Stimulated activated CD8-positive, alpha-beta memory T cell treated with anti-CD3 and anti-CD28 coated beads, Interleukin-15, amount 100 ng/mL, for 1 hour (primary cell): ENCODE measurements around the gene EFHC1.
"Not testable (repeated sequence)": the region's sequence is repeated elsewhere in the genome, so short reads cannot be mapped to it uniquely, and the experiment has no call there.

Experiments used
- DNase-seq: peaks from one replicate; pipeline ENCODE4 v3.0.0-alpha.2; 2020; ENCODE audit warnings: low read depth

EFHC1 gene

DNA sequence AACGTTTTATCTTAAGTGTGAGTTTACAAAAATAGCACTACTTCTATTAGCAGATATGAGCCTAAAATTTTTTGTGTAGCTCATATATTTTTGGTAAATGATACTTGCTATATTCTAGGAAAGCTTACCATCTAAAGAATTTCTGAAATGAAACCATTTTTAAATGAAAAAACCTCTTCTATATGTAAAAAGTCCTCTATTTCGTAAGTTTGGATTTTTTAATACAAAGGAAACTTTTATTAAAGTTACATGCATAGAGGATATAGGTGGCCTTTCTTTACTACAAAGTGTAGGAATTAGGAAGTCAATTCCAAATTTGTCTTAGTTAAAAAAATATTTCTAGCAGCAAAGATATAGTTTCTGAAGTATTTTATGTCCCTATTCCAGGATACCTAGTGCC, 18.8 kb downstream of the EFHC1 start:
- DNase-seq = no peak

DNA sequence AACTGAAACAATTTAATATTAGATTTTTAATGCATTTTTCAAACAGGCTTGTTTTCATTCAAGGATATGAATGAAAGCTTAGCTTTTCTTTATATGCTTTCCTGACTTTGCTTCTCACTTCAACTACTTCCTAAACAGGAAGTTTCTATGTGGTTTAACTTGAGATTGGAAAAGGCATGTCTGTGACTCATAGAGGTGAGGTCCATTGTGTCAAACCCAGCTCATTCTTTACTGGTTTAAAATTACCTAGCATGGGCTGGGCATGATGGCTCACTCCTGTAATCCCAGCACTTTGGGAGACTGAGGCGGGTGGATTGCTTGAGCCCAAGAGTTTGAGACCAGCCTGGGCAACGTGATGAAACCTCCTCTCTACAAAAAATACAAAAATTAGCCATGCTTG, 34.4 kb downstream of the EFHC1 start:
- DNase-seq = no peak

DNA sequence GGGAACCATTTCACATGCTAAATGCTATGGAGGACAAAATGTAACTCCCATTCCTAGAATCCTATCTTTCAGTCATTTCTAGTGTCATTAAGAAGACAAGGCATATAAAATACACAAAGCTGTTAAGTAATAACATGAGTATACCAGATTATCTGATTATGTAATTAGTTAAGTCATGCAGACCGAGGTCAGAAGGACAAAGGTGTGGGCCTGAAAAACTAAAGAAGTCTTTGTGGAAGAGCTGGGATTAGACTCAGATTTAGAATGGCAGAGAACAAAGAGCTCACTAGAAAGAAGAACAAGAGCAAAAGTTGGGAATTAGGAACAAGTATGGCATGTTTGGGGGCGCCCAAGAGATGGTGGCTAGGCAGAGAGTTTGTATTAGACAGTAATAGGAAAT, 37.0 kb downstream of the EFHC1 start:
- DNase-seq = no peak

DNA sequence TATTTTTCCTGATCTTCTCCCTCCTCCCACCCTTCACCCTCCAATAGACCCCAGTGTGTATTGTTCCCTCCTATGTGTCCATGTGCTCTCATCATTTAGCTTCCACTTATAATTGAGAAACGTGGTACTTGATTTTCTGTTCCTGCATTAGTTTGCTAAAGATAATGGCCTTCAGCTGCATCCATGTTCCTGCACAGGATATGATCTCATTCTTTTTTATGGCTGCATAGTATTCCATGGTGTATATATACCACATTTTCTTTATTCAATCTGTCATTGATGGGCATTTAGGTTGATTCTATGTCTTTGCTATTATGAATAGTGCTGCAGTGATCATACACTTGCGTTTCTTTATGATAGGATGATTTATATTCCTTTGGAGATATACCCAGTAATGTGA, 41.1 kb downstream of the EFHC1 start:
- not testable (repeated sequence) for DNase-seq

DNA sequence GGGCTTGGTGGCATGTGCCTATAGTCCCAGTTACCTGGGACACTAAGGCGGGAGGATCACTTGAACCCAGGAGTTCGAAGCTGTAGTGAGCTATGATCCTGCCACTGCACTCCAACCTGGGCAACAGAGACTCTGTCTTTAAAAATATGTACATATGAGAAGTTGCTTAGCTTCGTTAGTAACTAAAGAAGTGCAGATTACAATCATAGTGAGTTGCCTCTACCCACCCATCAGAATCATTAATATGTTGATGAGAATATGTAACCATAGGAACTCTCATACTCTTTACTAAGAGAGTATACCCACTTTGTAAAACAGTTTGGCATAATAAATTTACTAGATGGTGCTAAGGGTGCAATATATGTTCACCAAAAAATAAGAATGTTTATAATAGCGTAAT, 54.0 kb downstream of the EFHC1 start:
- no peak for DNase-seq

DNA sequence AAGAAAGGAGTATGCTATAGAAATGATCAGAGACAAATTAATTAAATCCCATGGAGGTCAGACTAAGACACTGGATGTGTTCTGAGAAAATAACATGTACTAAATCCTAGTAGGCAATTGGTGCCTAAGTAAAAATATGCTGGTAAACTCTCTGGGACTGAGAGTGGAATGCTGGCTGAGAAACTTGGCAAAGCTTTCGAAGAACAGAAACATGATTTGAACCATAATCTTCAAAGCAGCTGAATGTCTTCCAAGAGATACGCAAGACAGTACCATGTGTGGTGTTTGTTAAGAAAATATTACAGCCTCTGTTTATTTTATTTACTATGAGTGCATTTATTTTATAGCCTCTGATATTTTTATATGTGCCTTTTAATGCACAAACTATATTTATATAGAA, 55.2 kb downstream of the EFHC1 start:
- DNase-seq = no peak

DNA sequence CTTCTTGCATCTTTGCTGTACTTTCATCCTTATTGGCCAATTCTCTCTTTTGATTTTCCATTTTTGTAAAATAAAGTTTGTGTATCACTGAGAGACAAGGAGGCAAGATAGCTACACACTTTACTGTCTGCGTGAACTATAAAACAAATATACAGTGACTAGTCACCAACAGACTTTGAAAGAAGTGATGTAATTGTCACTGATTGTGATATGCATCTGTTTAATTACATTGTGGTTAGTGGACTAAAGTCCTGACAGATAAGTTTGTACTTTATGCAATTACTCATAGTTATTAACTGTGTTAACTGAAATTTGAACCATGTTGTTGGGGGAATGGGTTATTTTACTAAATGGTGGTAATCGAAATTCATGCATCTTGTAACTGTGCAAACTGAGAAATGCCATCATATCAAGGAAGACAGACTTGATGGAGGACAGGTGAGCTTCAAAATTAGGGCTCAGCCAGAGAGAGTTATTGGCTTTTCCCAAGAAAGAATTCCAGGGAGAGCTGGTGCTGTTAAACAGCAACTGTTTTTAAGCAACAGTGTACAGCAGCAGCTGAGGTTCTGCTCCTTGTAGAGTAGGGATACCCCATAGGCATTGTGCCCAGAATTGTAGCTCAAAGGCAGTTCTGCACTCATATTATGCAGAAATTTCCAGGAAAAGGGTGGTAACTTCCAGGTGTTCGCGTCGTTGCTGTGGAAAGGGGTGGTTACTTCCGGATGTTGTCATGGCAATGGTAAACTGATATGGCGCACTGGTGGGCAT, 62.9 kb downstream of the EFHC1 start:
- no peak for DNase-seq

DNA sequence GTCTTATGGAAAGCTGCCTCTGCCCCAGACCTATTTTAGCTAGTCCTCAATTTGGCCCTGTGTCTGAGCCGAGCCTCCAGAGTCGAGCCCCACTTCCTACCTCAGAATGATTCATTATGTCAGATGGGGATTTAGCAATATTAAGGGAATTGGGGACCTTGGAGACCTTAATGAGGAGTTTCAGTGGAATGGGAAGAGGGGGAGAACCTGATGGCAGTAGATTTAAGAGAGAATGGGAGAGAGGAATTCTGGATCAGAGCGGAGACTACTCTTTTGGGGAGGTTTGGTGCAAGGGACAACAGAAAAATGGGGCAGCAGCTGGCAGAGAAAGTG, 63.5 kb downstream of the EFHC1 start:
- DNase-seq = no peak

DNA sequence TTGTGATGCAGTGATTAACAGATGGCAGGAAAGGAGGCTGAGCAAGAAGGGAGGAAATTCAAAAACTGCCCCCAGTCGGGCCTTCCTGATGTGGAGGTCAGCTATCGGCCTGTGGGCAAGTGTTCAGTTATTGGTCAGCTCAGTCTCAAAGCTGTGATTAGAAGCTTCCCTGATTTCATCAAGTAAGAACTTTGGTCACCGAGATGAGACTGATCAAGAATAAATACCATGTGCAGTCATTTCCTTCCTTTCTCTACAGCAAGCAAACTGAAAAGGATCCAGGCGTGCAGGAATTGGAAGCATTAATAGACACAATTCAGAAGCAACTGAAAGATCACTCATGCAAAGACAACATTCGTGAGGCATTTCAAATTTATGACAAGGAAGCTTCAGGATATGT, 69.7 kb downstream of the EFHC1 start:
- DNase-seq = no peak

DNA sequence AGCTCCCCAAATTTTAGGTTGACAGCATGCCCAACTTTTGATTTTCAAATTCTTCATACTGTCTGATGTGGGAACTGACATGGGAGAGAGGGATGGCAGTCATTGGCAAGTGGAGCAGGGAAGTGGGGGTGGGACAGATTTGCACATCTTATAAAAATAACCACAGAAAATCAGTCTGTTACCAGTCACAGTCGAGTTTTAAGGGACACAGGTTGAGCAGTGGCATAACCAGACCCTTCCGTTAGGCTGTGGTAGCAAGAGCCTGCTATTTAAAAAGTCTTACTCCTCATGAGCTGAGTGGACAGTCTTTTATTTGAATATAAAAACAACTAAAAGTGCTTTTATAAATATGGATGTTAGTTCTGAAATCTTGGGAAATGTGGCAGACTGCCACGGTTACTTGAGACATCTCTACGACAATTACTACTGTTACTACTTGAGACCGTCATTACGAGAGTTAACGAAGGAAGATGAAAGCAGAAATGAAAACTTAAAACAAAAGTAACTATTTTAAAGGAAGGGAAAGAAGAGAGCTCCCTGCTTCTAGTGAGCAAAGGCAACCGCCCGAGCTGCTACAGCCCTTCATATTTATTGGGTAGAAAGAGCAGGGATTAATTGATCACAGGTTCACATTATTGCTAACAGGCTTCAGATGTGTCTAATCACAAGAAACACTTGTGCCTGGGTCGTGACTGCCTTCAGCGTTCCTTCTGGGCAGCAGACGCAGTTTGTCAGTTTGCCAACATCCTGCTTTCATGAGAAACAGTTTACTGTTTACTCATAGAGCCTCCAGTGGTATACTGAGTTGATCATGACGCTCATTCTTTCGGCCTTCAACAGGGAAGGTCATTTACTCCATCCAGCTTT, 71.3 kb downstream of the EFHC1 start:
- no peak for DNase-seq

DNA sequence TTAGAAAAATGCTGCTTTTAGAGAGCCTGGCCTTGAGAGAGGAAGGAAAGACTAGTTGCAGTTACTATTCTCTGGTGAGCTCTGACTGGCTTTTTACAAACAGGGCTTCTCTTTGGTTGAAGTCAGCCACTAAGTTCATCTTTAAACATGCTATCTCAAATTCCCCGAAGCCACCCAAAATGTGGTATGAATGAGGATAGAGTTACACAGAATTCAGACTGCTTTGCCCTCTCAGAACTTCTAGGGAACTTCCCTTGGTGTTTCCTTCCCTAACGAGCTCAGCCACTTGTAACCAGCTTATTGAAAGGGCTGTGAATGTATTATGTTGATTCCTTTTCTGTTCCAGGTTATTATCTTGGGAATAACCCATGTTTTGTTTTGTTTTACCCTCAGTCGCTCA, 73.5 kb downstream of the EFHC1 start:
- no peak for DNase-seq

DNA sequence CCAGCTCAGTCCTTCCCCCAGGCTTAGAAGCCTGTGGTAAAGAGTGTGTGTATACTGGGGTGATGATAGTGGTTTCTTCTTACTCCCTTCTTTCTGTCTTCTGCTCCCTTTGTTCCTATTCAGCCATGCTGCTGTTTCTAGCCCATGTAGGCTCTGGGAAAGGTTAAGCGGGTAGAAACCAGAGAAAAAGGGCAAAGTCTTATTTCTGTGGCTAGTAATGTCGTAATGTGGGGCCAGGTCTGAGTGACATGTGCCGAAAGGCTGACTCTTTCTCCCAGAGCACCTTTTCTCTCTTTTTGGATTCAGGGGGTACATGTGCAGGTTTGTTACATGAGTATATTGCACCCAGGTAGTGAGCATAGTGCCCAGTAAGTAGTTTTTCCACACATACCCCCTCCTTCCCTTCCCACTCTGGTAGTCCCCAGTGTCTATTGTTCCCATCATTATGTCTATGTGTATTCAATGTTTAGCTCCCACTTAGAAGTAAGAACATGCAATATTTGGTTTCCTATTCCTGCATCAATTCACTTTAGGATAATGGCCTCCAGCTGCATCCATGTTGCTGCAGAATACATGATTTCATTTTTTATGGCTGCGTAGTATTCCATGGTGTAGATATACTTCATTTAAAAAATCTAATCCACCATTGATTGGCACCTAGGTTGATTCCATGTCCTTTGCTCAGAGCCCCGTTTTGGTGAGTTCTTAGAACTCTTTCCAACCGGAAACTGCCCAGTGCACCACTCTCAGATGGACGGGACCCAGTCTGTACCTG, 74.3 kb downstream of the EFHC1 start:
- DNase-seq = no peak

DNA sequence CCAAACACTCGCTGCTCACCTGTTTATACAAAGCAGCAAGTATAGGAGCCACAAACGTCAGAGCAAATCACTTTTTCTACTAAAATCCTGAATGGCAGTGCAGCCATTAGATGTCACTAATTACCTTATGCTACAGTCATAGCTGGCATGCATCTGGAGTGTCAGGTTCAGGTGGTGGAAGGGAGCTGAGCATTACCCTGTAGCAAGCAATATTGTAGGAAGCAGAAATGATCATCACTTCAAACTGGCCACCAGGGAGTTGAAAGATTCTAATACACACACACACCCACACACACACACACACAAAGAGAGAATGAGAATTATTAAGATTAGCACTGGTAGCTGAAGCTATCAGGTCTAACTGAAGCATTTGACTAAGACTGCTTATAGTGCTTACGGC, 75.8 kb downstream of the EFHC1 start:
- no peak for DNase-seq

DNA sequence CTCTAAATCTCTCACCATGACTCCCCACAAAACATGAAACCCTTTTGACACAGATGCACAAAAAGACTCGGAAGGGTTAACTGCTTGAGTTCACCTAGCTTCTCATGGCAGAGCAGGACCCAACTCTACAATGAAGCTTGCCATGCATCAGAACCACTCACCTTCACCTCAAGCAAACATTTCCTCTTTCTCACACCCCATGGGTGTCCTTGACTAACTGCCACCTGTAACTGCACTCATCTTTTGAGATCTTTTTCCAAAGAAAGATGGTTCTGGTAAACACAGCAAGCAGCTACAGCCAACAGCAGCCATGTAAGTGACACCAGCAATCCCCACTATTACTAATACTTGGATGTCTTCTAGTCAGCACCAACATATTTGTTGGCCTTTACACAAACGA, 76.5 kb downstream of the EFHC1 start:
- DNase-seq = no peak

DNA sequence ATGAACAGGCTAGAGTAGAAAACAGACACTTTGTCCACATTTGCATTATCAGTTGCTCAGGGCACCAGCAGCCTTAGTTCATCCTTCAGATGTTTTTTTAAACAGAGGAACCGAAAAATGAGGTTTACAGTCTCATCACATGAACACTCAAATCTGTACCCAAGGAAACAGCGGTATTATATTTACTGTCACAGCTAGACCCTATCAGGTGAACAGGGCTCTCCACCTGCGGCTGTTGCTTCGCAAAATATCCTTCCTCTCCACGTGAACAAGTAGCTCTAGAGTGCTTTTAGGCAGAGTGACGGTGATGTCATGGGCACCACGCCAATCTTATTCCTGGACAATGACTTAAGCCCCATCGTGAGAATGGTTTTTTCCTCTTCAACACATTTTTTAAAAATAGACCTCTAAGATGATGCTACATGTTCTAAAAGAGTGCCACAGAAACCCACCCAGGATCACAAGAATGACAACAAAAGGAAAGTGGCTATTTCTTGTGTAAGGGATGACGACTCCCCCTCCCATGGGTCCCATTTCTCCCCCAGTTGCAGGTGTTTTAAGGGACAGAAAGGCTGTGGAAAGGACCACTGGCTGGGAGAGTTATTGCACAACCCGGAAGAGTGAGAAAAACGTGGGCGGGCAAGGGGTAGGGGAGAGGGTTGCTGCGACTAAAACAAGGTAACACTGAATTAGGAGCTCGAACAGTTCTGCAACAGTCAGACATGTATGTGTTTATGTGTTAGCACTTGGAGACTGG, 77.7 kb downstream of the EFHC1 start:
- no peak for DNase-seq

DNA sequence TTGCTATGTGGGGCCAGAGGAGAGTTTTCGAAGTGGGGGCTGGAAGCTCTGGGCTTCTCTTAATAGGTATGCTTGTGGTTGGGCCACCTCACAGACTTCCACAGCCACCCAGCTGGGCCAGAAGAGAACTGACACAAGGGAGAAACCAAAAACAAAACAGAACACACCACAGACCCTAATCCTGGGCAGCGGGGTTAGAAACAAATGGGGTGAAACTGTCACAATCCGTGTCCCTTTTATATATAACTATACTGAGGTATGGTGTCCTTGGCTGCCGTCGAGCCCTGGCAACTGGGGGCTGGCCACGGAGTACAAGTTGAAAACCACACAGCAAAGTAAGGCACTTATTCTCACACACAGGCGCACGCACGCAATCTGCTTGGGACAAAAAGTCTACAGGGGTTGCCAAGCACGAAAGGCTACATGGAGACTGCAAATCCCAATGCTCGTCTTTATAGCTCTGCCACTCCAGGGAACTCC, 78.4 kb downstream of the EFHC1 start:
- DNase-seq = no peak

DNA sequence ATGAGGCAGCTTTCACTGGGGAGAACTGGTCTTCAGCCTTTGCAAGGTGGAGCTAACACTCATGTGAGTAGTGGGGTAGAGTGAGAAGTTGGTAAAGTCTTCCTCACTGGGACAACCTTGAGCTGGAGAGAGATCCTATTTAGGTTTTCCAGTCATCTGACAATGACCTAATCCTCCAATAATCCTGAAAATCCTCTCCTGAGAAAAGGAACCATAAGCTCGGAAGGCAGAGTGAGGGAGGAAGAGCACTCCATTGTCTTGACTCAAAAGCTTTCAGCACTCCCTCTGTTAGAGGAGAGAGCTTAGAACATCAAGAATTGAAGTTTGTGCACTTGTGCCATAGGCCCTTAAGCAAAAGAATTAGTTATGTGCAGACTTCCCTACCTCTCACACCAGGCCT, 78.9 kb downstream of the EFHC1 start:
- no peak for DNase-seq

DNA sequence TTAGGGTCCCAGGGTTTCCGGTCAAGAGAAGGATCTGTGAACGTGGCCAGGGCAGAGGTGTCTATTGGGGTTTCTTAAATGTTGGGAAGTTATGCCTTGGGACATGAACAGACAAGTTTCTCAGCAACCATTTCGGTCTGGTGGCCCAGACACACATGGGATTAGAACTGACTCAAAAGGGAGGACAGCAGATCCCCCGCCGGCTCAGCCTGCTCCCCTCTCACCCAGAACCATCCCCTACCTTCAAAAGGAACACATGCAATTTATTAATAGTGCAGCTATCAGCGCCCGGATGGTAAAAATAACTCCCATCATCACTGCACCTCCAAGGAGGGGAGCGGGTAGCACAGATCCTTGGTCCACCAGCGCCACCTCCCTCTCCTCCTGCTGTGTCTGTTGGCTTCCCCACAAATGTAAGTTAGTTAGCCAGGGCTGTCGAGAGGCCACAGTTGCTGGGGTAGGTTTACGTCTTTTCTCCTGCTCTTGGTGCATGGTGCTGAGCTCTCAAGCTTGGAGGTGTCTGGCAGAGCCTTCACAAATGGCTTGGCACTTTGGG, 79.6 kb downstream of the EFHC1 start:
- DNase-seq = no peak

DNA sequence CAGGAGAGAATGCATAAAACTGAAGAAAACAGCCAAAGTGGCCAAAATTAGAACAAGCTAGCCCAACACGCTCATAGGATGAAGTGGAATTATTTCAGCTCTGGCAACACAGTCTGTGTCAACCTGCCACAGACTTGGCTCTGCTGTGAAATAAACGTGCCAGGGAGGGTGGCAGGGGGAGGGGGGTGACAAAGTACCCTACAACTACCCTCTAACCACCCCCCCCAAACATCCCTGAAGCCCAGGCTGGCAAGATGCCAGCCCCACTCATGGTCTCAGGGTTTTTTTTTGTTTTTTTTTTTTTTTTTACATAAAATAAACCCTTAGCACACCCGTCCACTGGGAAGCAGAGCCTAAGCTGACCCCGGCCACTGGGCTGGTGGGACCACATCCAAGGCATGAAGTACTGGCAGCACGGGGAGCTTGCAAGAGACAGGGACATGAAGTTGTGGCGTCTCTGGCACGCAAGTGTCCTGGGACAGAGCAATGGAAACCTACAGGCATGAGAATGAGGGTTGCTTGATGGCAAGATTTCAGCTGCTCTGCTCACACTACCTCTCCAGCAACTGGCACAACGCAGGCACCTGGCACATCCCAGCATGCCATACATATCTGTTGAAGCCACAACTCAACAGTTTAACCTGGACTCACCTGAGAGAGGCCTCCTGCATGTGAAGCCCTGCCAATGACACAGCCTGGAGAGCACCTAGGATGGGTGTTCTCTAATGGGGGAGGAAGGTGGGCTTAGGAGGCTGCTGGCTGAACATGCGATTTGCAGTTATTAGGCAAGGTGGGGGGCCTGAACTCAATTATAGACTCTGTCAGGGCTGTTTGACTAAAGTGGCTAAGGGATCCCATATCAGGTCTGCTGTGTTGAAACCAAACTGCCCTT, 80.3 kb downstream of the EFHC1 start:
- DNase-seq = no peak

DNA sequence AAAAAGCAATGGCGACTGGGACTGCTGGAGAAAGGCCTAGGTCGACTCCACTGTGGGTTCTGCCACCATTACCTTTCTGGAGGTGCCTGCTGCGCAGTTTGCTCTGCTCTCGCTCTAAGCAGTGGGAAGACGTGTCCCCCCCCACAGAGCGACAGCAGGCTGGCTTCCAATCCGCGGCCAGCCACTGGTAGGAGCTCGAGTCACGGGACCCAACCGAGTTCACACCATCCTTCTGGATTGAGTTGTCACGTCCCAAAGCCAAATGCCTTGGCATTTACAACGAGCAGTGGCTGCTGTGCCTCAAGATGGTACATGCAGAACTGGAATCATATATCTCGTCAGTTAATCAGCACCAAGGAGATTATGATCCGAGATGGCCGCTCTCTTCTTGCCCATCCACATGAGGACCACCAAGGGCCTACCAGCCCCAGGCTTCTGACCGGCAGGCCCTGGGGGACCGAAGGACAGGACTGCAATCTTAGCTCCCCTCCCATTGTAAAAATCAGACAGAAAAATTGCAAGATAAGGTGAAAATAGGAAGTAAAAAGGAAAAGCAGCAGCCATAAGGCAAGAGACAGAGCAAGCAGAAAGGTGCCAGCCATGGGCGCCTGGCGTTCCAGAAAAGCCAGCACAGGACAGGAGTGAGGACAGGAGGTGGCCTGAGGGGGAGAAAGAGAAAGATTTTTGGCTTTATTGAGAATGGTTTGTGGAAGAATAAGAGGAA, 82.3 kb downstream of the EFHC1 start:
- no peak for DNase-seq
